GM10248 (cell line): ENCODE data around the gene RIT1.
A peak's percentile ranks its signal among the peaks of the same experiment; 100 is the strongest.

ENCODE experiments used
- CTCF ChIA-PET: fragments of 300-600 bp; sonication (Branson Sonifier 250); formaldehyde crosslinking; extraction: SDS; loops from one replicate; lab custom pipeline; 2021; ENCODE audit warnings: antibody characterized with exemption; lab: Yijun Ruan, JAX
- POLR2A ChIA-PET: fragments of 350-650 bp; sonication (Branson Sonifier 250); formaldehyde crosslinking; extraction: SDS; loops from one replicate; lab custom pipeline; 2020; ENCODE audit warnings: antibody characterized with exemption; lab: Yijun Ruan, JAX
- DNase-seq: peaks from one replicate; pipeline ENCODE4 v3.0.0; 2012; ENCODE audit errors: extremely low spot score
- CTCF ChIP-seq: IDR thresholded peaks from 2 replicates; pipeline ENCODE4 v1.5.1; 2012; ENCODE audit warnings: mild to moderate bottlenecking, low read depth; ENCODE audit errors: extremely low read depth, missing control alignments, control extremely low read depth

RIT1 gene

GRCh38 chr1:155942578-155943141, 31.5 kb upstream of the RIT1 start:
- ChIA-PET POLR2A (interaction anchor here (1.0 to 1.4 kb wide), 2 partner anchors 9 to 36 kb away, joined by 3 to 4 read pairs; partner anchors contain the start of genes ARHGEF2 and KHDC4), CTCF (interaction anchor here (2.1 to 4.8 kb wide), 3 partner anchors 34 to 124 kb away, joined by 7 to 36 read pairs (median 16); partner anchors contain the start of gene ARHGEF2)

GRCh38 chr1:155941845-155942531, 30.8 kb upstream of the RIT1 start:
- ChIA-PET CTCF (interaction anchor here (2.1 to 4.8 kb wide), 2 partner anchors 35 to 48 kb away, joined by 16 to 36 read pairs; partner anchors contain the start of gene ARHGEF2), POLR2A (interaction anchor here (1.0 kb wide), 1 partner anchor 8 kb away, joined by 3 read pairs; the partner anchor contains the start of gene KHDC4)
- TF ChIP-seq CTCF, result no peak
- no peak for DNase-seq

More at GRCh38 chr1:155942578-155943141, 31.5 kb upstream of the RIT1 start:
- TF ChIP-seq CTCF, result no peak
- no peak for DNase-seq

- TF ChIP-seq CTCF, result no peak
- ChIA-PET CTCF (interaction anchor here (0.9 to 3.8 kb wide), 6 partner anchors 10 to 124 kb away, joined by 3 to 51 read pairs (median 3); partner anchors contain the start of gene UBQLN4), POLR2A (interaction anchor here (0.7 to 0.9 kb wide), 3 partner anchors 18 to 75 kb away, joined by 3 to 4 read pairs (median 3); no protein-coding TSS in a partner anchor)
- DNase-seq, result peak; percentile 37
Measured at GRCh38 chr1:155940993-155941844, 30.1 kb upstream of the RIT1 start, which contains the start of gene RXFP4. Gene RXFP4 (plus strand): TSS chr1:155941638. CDS start chr1:155941710, 72 bp downstream.

- ChIA-PET CTCF (interaction anchor here (0.8 to 3.8 kb wide), 7 partner anchors 10 to 126 kb away, joined by 3 to 51 read pairs (median 3); partner anchors contain the start of gene UBQLN4), POLR2A (interaction anchor here (0.7 to 0.9 kb wide), 3 partner anchors 19 to 75 kb away, joined by 3 to 4 read pairs (median 3); no protein-coding TSS in a partner anchor)
- TF ChIP-seq CTCF, result no peak
- no peak for DNase-seq
Measured at GRCh38 chr1:155940482-155940992, 29.4 kb upstream of the RIT1 start.

GRCh38 chr1:155938220-155938627, 27.1 kb upstream of the RIT1 start:
- POLR2A ChIA-PET, result interaction anchor here (1.0 kb wide), 1 partner anchor 39 kb away, joined by 3 read pairs; no protein-coding TSS in a partner anchor
- DNase-seq, result peak; percentile 67
- CTCF ChIA-PET, result interaction anchor here (0.6 to 3.8 kb wide), 24 partner anchors 8 to 135 kb away, joined by 3 to 69 read pairs (median 5); no protein-coding TSS in a partner anchor
- TF ChIP-seq CTCF, result peak; percentile 85
